ENCODE measurements around the gene CD81.

The CD81 gene

DNA sequence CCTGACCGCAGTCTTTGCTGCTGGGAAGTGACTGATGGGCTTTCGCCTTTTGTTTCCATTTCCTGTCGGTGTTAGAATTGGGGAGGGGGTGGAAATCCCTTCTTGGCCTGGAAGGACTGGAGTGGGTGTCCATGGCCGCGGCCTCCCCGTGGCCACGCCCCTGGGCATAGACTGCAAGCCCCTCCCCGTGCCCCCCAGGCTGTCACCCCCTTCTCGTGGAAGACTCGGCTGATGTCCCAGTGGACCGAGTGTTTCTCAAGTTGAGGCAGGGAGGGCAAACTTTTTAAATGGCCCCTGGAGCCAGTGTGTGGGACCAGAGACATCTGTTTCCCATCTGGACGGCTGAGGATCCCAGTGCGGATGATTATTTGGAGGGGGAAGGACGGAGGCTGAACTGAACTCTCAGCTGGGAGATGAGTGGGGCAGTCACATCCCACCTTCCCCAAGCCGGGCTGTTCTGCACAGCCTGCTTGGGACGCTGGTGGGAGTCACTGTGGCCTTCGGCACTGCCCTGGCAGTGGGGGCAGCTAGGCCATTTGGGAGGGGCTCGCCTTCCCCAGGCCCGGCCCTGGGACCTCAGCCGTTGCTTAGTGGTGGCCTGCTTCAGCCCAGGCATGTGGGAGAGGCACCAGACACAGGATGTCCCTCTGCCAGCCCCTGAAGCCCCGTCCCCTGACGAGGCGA, 1.6 kb downstream of the CD81 start:
- DNase-seq, result no peak

DNA sequence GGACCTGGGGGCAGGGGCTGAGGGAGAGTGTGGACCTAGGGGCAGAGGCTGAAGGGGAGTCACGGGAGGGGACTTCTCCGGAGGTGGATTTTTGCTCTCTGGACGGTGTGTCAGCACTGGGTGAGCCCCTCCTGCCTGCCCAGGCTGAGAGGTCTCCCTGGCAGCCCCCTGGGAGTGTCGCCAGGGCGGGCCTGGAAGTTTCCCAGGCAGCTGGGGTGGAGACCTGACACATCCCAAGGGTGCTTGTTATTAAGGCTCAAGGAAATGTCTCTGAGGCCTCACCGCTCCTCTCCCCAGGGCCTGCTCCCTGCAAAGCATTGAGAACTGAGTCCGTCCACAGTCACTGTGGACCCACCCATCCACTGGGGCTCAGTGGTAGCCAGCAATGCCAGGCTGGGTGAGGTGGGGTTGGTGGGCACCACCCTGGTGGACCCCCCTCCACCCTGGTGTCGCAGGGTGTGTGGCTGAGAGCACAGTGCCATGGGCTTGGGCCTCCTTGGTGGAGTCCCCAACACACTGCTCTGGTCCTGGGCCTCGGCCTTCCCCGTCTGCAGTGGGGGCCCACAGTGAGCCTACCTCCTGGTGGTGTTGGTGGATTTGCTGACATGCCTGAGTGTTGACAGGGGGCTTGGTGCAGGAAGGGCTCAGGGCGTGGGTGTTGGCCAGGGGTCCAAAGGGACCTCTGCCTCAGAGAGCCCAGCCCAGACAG, 2.5 kb downstream of the CD81 start:
- no peak for DNase-seq

DNA sequence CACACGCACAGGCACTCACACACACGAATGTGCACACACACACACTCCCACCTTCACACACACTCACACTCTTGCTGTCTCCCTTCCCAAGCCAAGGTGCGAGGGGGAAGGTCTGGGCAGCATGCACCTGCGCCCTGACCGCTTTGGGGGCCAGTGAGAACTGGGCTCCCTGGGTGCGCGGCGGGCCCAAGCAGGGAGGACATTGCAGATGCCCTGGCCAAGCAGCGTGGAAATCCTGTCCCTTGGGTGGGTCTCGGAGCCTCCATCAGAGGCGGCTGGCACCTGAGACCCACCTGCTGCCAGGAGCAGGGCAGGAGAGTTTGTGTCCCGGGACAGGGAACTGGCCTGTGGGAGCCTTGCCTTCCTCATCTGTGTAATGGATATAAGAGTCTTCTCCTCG, 3.3 kb downstream of the CD81 start:
- no peak for DNase-seq

DNA sequence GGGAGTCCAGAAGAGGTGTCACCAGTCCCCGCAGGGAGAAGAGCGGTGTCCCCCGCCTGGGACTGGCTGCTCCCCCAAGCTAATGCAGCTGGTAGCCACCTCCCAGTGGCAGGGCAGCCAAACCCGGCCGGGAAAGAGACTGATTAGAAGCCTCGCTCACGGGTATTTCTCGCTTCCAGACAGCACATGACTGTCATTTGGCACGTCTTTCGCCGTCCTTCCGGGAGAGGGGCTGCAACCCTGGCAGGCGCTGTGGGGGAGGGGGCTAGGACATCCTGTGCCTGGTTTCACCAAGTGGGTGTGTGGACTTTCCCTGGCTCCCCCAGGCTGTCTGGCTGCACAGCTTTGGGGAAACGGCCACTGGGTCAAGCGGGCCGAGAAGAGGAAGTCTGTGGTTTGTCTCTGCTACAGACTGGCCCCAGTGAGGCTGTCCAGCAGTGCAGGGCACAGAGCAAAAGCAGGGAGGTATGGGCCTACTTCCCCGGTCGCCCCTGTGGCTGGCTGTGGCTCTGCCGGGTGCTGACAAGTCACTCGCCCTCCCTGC, 3.8 kb downstream of the CD81 start:
- DNase-seq, result no peak

- DNase-seq, result no peak
Measured at GRCh38 chr11:2381494-2382128, 4.5 kb downstream of the CD81 start.

DNA sequence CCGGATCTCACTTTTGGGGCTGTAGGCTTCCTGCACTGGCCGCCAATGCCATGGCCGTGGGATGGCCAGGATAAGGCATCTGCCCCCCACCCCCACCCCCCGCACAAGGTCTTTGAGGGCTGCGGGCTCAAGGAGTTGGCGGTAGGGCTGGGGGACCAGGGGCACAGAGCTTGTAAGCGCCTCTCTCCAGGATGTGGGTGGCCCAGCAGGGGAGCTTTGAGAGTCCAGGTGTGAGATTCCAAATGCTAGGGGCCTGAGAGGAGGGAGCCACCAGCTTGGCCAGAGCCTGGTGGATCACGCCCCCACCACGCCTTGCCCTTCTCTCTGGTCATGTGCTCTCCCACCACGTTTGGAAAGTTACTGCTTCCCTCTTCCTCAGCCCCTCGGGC, 5.0 kb downstream of the CD81 start:
- no peak for DNase-seq

DNA sequence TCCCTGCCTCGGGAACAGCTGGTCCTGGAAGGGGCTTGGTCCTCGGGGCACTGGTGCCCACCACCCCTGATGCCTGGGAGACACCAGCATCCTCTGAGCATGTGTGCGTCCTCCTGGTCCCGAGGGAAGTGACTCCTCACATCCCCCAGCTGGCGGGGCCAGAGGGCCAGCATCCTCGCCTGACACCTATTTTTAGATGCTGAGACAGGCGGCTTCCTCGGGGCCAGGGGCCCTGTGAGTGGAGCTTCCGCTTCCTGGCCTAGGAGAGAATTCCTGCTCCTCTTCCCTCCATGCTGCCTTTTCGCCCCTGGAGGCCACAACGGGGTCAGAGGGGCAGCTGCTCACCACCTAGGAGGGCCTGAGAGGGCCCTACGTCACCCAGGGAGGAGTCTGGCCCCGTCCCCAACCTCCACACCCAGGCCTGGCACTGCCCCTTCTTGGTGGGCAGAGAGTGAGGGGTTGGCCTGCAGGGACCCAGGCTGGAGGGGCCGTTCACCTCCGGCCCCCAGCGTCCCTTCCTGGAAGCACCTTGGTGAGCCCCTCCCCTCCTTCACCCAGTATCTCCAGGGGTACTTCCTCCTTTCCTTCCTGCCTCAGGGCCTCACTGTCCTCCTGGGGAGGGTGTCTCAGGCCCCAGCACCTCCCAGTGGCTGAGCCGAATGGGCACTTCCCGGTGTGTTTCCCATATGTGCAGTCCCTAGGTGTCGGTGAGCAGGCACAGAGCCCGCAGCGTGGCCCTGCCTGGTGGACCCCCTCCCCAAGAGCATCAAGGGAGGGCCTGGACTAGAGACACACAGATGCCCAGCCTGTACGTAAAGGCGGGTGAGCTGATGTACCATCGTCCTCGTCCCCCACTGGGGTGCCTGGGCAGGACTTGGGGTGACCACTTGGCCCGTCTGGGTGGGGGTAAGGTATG, 6.1 kb downstream of the CD81 start:
- DNase-seq, result no peak

DNA sequence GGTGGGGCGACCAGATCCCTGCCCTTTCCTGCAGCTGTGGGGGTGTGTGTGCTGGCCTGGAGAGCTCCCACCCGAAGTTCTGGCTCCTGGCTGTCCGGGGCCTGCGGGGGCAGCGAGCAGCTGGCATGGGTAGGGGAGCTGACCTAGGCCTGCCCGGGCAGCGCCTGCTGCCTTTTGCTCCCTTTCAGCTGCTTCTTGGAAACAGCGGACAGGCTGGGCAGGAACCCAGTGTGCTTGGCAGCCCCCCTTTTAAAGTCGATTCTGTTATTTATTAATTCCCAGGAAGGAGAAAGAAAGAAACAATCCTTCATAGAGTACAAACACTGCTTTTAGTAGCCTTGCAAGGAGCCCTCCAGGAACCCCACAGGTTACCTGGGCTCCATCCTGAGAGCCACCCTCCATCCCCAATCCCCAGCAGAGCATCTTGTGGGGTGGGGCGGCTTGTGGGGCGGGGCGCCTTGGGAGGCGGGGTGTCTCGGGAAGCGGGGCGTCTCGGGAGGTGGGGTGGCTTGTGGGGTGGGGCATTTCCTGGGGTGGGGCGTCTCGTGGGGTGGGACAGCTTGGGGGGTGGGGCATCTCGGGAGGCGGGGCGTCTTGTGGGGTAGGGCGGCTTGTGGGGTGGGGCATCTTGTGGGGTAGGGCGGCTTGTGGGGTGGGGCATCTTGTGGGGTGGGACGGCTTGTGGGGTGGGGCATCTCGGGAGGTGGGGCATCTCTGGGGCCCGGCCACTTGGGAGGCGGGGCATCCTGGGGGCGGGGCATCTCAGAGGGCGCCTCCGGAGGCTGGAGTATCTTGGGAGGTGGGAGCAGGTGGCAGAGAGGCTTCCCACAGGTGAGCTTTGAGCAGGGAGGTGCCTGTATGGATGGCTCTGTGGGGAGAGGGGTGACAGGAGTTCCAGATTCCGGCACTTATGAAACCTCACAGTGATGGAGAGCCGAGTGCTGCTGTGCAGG, 7.0 kb downstream of the CD81 start:
- DNase-seq, result no peak

DNA sequence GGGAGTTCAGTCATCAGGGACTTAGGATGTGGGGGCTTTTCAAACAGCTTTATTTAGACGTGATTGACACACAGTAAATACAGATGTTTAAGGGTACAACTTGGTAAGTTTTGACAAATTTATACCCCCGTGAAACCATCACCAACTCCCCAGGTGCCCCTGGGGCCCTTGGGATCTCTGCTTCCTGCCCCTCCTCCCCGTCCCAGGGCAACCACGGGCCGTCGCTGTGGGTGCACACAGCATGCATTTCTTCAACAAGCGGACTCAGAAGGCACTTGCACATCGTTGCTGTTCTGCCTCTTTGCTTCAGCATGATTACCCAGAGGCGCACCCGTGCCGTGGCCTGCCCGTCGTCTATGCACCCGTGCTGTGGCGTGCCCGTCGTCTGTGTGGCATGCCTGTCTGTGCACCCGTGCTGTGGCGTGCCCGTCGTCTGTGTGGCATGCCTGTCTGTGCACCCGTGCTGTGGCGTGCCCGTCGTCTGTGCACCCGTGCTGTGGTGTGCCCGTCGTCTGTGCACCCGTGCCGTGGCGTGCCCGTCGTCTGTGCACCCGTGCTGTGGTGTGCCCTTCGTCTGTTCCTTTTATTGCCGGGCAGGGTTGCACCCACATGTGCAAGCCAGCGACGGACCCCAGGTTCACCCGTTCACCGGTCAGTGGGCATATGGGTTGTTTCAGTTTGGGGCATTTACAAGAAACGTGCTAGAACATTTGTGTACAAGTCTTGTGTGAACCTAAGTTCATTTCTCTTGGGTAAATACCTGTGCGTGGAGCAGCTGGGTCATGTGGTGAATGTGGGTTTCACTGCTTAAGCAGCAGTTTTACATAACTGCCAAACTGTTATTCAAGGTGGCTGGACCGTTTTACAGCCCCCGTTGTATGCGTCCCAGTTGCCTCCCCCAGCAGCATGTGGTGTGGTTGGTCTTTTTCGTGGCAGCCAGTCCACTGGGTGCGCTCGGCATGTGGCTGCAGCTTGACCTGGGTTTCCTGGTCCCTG, 8.3 kb downstream of the CD81 start:
- DNase-seq, result no peak

GRCh38 chr11:2386591-2386990, 9.5 kb downstream of the CD81 start:
- no peak for DNase-seq

DNA sequence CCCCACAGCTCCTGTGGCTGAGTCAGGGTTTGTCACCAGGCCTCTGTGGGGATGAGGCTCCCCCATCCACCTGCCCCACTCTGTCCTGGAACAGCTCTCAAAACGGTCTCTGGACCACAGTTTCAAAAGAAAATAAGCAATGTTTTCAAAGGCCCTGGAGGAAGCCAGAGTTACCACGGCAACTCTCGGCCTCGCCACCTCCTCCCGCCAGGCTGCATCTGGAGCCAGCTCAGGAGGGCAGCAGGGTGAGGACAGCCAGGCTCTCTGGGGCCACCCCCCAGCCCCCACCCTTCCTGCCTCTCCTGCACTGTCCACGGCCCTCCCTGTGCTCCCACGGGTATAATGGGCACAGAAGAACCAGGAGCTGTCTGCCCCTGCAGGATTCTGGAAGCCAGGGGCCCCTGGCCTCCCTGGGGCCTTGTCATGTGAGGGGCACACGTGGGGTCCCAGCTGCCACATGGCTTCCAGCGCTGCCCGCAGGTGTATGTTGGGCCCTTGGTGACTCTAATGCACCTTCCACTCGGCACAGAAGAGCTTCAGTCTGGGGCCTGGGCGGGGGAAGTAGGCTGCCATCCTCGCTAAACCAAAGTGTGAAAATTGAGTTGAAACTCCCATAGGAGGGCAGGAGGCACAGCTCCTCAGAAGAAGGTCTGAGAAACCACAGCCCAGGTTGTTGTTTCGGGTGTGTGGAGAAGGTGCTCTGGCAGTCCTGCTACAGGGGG, 10.3 kb downstream of the CD81 start:
- DNase-seq, result no peak

DNA sequence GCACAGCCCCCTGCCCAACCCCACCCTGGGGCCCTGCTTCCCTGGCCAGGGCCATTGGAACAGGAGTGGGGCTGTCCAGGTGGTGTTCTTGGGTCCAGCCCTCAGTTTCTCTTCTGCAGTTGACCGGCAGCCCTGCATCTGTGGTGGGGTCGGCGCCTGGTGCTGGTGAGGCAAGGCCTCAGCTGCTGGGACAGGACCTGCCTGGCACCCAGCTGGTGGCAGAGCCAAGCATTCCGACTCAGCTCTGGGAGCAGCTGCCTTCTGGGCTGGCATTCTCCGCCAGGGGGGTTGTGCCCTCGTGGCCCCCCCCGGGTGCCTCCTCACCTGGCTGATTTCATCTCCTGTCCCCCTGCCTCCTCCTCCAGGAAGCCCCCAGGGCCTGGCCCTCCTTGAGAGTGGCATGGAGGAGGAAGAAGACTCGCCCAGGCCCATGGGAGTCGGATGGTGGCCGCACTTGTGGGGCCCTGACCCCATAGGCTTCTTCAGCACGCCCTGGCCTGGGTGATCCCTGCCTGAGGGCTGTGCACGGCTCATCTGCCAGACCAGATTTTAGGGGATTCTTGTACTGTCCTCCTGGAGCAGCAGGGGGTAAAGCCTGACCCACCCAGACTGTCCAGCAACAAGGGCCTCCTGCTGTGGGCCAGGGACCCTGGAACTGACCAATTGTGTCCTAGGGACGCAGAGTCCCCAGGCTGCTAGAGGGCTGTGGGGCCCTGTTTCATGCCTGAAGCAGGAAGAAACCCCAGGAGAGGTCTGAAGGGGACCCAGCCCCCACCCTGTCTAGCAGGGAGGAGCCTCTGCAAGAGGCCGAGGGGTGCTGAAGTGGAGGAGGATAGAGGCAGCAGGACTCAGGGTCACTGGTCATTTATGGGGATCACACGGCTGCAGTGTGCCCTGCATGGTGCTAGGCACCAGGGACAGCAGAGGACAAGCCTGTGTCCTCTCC, 11.6 kb downstream of the CD81 start:
- DNase-seq, result no peak

- no peak for DNase-seq
Measured at GRCh38 chr11:2389377-2390026, 12.4 kb downstream of the CD81 start.

GRCh38 chr11:2390091-2390724, 13.1 kb downstream of the CD81 start:
- no peak for DNase-seq

GRCh38 chr11:2390725-2391151, 13.6 kb downstream of the CD81 start:
- DNase-seq, result peak; percentile 23

GRCh38 chr11:2391181-2391975, 14.3 kb downstream of the CD81 start:
- no peak for DNase-seq

Data from NCI-H1417 treated with DMSO at 0.1 percent for 48 hours (cell line).